ENCODE results near the gene ZNRF2. TPM values are rescaled to one million over a fixed set of nuclear protein-coding genes. Genes with fewer than 3 reads are reported as not detected.
"Not testable (repeated sequence)": the region's sequence is repeated elsewhere in the genome, so short reads cannot be mapped to it uniquely, and the experiment has no call there.

The ZNRF2 gene
- total RNA-seq, 1 donor from 2014 or later, result 23.6 TPM

DNA sequence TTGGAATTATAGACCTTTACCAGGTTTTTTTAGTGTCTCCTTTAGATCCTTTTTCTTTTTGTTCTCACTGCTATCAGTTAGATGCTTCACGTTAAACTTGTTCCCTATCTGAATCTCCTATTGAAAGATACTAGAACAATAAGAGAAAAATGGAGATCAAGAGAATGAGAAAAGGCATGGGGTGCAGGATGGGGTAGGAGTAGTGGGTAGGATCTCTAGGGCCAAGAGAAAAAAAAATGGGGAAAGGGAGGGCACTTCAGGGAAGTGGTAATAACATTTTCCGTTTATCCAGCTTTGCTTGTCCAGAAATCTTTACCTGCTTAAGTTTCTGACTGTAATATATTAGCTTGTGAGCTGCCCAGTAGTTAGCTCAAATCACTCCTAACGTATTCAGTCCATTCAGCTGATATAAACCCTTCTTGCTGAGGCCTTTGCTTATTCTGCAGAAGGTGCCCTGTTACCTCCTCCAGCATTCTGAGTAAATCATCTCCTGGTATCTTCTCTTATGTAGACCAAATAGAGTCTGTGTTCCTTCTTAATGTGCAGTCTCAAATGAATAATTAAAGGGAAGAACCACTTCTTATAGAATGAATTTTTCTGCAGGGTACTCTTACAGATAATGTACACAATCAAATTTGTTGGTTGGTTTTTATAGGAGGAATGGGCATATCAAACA is 69.7 kb downstream of the ZNRF2 start:
- DNase-seq (ENCODE audit: low spot score), result no peak

DNA sequence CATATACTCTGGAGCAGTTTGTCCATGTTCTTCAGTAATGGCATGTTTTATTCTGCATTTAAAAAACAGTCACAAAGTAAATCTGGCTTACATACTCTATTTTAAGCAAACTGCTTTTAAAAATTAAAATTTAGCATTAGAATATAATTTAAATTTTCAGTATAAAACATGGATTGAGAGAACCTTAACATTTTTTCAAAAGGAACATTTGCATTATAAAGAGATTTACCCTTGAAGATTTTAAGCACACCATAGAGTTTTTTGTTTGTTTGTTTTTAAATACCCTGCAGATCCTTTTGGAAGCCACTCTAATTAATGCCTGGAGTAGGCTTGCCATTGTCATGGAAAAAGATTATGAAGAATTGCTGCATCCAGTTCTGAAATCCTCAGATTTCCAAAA is 70.4 kb downstream of the ZNRF2 start:
- no peak for DNase-seq (ENCODE audit: low spot score)

DNA sequence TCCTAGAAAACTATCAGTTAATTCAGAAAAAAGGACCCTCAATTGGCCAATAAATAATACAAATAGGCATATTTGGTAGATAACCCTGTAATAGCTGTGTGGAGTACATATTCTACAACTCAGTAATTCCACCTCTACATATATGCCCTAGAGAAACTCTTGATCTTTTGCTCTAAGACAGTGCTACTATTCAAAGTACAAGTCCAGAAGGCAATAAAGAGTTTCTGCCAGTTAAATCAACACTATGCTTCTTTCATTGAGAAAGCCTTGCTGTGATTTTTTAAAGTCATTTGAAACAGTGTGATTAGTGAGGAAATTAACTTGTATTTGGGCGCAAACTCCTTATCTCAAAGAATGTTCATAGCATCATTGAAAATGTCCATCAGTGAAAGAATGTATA is 75.6 kb downstream of the ZNRF2 start:
- DNase-seq (ENCODE audit: low spot score), result no peak

DNA sequence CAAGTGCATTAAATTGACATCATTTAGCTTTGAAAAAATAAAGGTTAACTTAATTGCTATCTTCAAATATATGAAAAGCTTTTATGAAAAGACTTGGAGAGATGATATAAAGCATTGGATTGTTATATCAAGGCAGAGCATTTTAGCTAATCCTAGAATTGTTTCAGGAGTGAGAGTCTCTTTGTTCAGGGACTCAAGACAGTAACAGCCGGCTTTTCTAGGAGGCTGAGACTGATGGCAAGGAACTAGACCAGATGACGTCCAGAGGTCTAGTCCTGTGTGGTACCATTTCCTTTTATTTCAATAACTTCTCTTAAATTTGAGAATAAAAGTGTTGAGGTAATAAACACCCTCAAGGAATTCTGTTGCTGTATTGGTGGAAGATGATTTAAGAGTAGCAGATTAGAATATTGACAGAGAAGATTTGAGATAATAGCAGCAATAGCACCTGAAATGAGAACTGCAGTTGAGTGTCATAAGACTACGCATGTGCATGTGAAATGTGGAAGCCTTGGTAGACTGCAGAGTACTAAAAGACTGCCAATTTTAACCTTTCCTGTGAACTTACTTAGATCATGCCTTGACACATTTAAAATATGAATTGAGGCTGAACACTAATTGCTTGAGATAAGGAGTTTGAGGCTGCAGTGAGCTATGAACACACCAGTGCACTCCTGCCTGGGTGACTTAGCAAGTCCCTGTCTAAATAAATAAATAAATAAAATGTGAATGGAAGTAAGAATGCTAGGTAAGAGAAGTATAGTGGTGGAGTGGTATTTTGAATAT is 79.6 kb downstream of the ZNRF2 start:
- no peak for DNase-seq (ENCODE audit: low spot score)

DNA sequence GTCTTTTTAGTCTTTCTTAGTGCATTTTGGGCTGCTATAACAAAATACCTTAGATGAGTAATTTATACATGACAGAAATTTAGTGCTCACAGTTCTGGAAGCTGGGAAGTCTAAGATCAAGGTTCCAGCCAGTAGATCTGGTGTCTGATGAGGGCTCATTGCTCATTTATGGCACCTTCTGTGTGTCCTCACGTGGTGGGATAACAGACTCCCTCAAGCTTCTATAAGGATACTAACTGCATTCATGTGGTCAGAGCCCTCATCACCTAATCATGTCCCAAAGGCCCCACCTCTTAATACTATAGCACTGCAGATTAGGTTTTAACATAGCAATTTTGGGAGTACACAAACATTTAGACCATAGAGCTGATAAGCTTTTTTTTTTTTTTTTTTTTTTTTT is 80.4 kb downstream of the ZNRF2 start:
- no peak for DNase-seq (ENCODE audit: low spot score)

DNA sequence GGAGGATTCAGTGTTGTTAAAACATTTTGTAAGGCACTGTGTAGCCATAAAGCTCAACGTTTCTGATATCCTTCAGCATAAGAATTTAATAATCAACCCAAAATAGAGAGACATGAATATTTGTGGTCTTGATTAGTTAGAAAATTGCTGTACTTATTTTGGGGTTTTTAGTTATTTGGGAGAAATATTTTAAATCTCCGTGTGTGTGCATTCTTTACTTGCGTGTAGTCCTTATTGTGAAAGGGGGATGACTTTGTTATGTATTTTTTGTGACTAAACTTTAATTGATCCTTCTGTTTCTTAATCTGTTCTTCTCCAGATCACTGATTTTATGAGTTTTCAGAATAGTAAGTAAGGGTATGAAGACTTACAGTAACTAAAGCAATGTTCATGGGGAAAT is 81.2 kb downstream of the ZNRF2 start:
- no peak for DNase-seq (ENCODE audit: low spot score)

DNA sequence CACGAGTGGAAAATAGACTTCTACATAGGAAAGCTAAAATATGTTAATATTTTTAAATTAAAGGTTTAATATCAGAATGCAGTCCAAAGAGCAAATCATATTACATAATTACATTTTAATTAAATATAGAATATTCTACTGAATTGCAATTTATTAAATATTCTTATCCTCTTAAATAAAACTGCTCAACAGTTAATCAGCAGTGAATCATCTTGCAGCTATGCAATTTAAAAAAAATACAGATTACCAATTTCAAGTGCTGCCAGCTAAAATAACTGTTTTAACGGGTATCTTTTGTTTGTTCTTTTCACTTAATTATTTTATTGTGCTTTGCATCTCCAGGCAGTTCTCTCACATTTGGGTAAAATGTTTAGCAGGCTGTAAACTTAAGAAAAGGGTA is 82.2 kb downstream of the ZNRF2 start:
- DNase-seq (ENCODE audit: low spot score), result no peak

DNA sequence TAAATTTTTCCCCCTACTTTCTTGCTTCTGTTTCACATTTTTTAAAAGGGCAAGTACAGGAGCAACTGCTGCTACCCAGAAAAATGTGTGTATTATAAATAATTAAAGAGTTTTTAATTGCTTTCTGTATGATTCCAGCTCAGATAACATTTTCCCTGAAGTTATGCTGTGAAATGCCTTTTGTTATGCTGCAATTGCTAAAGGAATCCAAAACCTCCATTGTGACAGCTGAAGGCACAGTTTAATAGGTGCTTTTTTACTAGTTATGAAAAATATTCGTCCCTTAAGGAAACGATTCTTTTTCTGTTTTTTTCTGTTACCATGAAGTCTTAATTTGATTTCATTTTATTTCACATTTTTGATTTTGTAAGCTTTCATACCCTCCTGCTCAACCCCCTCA is 83.2 kb downstream of the ZNRF2 start:
- no peak for DNase-seq (ENCODE audit: low spot score)

DNA sequence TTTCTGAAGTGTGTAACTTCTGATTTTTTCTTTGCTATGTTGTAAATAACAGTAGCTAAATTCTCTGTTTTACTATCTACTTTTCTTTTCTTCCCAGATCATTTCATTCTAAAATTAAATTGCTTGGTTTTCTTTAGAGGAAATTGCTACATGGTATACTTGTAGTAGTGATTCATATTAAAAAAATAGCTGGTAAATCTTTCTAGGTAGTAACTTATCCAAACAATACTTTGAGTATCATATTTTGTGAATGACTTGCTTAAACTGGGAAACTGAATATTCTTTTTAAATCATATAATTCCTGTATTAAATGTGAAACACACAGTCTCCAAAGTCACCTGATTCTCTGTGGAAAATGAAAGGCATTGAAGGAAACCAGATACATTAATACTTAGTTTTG is 85.5 kb downstream of the ZNRF2 start:
- DNase-seq (ENCODE audit: low spot score), result no peak

DNA sequence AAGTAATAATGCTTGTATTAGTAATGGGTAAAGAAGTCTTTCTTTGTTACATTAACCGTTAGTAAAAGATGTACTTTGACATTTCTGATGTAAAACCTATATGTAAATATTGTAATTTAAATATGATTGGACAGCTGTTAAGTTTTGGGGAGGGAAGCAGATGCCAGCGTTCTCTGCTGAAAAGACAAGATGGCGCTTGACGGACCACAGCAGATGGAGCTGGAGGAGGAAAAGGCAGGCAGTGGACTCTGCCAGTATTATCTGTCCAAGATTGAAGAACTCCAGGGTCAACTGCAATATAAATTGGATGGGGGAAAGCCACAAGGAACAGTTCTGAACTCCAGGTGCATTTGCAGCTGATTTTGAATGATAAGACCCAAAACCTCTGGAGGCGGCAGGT is 86.9 kb downstream of the ZNRF2 start:
- no peak for DNase-seq (ENCODE audit: low spot score)

DNA sequence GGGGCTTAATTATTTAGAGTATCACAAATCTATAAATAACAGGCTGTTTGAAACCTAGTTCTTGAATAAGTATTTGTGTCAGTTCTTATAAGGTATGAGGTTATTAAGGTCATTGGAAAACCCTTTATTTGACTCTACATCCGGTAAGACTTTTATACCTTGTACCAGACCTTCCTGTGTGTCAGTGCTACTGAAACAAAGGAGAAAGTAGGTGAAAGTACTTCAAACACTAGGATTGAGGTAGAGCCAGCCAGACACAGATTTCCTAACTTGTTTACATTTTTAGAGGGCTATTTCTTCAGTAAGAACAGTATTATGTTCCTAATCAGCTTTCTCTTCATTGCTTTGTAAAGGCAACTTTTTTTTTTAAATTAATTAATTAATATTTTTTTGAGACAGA is 93.9 kb downstream of the ZNRF2 start:
- no peak for DNase-seq (ENCODE audit: low spot score)

DNA sequence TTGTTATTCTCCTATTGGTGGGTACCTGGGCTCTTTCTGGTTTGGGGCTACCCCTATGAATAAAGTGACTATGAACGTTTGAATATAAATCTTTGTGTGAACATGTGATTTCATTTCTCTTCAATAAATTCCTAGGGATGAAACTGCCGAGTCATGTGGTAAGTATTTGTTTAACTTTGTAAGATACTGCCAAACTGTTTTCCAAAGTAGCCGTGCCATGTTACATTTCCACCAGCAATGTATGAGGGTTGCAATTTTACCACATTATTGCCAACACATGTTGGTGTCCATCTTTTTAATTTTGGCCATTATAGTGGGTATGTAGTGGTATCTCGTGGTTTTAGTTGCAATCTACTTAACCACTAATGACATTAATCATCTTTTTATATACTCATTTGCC is 94.7 kb downstream of the ZNRF2 start:
- DNase-seq (ENCODE audit: low spot score), result no peak

DNA sequence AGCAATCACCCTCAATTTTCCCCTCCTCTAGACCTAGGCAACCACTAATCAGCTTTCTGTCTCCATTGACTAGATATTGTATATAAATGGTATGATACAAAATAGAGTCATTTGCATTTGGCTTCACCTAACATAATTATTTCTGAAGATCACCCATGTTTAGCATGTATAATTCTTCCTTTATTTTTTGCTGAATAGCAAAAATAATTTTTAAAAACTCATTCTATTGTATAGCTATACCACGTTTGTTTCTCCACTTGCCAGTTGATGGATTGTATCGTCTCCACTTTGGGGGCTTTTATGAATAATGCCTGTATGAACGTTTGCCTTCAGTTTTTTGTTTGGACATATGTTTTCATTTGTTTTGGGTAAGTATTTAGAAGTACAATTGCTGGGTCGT is 95.3 kb downstream of the ZNRF2 start:
- DNase-seq (ENCODE audit: low spot score), result no peak

DNA sequence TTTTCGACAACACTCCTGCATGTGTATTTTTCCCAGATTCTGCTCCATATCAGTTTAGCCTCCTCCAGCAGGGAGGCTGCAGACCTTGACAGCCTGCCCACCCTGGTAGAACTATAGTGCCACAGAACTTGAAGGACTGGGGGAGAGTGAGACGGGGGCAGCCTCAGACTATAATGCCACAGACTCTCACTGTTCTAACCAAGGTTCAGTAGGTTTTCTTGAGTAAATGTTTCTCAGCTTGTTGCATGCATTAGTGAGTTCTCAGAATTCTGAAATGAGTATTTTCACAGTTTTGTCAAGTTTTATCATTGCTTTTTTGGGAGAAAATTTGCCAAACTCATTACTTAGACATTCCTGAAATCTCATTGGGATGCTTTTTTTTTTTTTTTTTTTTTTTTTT is 95.9 kb downstream of the ZNRF2 start:
- DNase-seq (ENCODE audit: low spot score), result no peak

DNA sequence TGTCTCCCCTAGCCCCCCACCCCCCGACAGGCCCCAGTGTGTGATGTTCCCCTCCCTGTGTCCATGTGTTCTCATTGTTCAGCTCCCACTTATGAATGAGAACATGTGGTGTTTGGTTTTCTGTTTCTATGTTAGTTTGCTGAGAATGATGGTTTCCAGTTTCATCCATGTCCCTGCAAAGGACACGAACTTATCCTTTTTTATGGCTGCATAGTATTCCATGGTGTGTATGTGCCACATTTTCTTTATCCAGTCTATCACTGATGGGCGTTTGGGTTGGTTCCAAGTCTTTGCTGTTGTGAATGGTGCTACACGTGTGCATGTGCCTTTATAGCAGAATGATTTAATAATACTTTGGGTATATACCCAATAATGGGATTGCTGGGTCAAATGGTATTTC is 96.4 kb downstream of the ZNRF2 start:
- DNase-seq (ENCODE audit: low spot score), result not testable (repeated sequence)

DNA sequence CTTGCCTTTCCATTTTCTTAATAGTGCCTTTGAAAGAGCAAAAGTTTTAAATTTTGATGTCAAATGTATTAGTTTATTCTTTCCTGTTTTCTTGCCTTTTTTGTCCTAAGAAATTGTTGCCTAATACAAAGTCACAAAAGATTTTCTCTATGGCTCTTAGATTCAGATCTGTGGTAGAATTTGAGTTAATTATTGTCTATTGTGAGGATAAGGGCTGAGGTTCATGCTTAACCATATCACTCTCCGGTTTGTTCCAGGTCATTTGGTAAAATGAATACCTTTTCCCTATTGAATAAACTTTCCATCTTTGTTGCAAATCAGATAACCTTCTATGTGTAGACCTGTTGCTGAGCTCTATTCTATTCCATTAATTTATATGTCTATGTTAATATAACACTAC is 98.2 kb downstream of the ZNRF2 start:
- DNase-seq (ENCODE audit: low spot score), result no peak

DNA sequence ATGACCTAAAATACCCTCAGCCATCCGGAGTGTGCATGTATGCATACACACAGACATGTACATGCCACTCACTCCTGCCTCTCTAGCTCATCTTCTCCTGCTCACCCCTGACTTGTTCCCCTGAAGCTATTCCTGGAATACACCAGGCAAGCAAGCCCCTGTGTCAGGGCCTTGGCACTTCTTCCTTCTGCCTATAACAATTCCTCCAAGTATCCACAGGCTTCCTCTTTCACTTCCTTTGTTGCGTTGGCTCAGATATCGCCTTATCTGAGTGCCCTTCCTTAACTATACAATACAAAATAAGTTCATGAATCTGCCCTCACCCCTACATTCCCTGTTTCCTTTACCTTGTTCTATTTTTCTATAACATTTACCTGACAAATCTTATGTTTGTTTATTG is 105.4 kb downstream of the ZNRF2 start:
- no peak for DNase-seq (ENCODE audit: low spot score)

DNA sequence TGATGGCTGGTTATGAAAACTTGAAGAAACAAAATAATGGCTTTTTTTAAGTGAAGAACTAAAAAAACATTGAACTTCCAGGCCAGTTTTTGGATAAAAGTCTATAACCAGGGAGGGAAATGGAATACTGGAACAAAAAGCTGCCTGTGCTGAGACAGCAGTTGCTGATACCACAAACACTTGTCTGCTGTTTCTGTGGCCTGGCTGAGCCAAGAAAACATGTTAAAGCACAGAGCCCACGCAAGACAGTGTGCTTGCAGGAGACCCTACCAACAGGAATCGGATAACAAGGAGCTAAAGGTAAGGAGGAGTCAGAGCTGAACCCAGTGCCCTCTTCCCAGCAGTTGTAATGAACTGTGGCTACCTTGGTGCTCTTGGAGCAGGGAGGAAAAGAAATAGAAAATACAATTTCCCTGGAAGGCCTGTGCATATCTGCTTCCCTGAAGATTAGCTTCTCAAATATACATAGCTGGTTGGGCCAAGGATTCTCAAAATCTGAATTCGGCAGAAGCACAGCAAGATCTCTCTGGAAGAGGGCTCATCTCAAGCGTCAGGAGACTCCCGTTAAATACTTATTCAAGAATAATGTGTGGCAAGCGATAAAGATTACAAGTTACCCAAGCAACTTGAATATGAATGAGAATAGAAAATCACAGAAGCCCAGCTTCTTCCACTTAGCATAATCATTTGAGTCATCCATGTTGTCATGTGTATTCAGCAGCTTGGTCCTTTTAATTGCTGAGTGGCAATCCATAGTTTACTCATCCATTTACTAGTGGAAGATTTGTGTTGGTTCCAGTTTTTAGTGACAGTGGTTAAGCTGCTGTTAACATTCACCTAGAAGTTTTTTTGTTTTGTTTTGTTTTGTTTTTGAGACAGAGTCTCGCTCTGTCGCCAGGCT is 106.6 kb downstream of the ZNRF2 start:
- DNase-seq (ENCODE audit: low spot score), result no peak

DNA sequence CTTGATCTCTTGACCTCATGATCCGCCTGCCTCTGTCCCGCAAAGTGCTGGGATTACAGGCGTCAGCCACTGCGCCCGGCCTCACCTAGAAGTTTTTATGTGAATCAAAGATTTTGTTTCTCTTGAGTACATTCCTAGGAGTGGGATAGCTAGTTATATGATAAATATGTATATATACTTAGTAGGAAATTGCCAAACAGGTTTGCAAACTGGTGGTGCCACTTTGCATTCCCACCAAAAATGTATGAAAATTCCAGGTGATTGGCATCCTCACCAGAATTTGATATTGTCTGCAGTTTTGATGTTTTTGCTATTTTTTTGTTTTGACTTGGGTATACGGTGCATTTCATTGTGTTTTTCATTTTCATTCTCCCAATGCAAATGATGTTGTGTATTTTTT is 107.4 kb downstream of the ZNRF2 start:
- DNase-seq (ENCODE audit: low spot score), result no peak

DNA sequence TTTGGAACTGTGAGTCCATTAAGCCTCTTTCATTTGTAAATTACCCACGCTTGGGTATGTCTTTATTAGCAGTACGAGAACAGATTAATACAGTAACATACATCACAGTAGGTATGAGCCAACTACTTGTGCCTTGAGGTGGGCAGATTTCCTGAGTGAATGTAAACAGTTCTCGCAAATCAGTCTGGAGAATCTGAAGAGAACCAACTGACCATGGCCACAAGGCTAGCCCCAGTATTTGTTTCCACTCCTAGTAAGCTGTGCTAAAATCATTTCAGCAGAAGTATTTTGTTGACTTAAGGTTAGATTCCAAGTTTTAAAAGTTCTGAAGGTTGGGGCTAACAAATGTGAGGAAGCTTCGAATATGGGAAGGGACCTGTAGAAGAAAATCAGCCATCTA is 111.3 kb downstream of the ZNRF2 start:
- no peak for DNase-seq (ENCODE audit: low spot score)

DNA sequence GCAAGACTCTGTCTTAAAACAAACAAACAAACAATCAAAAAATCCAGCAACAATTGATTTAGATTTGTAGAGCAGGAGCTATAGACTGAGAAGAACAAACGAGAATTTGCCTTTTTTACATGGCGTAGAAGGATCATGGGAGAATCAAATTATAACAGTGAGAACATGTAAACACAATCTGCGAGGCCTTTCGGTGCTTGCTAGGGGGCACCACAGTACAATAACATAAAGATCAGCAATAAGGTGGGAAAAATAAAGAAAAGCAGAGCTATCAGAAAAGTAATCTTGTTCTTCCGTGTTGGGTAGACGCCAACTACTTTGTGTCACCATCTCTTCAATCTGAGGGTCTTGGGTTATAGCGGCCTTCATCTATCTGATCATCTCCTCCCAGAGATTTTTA is 112.0 kb downstream of the ZNRF2 start:
- DNase-seq (ENCODE audit: low spot score), result no peak

DNA sequence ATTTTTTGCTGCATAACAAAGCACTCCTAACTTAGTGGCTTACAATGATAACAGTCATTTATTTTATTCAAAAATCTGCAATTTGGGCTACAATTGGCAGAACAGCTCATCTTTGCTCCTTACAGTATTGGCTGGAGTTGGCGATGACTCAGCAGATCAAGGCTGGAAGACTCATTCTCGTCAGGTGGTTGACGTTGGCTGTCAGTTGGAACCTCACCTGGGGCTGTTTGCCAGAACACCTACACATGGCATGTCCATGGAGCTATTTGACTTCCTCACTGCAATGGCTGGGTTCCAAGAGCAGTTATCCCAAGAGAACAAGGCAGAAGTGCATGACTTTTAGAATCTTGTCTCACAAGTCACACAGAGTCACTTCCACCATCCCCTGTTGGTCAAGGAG is 119.1 kb downstream of the ZNRF2 start:
- no peak for DNase-seq (ENCODE audit: low spot score)

DNA sequence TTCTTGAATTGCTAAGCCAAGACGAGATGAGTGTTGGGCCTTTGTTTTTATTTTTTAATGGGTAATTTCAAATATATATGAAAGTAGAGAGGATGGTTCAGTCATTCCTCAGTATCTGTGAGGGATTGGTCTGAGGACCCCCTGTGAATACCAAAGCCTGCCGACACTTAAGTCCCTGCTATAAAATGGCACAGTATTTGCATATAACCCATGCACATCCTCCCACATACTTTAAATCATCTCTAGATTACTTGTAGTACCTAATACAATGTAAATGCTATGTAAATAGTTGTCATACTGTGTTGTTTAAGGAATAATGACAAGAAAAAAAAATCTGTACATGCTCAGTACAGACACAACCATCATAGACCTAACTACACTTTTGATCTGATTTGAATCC is 120.8 kb downstream of the ZNRF2 start:
- DNase-seq (ENCODE audit: low spot score), result no peak

Data from ureter (tissue), 1 donor.